ENCODE data around the gene SSR4.
"Not testable (repeated sequence)": the region's sequence is repeated elsewhere in the genome, so short reads cannot be mapped to it uniquely, and the experiment has no call there.

Gene SSR4

GRCh38 chrX:153803211-153804099 lies 9.0 kb downstream of the SSR4 start:
- no peak for DNase-seq (ENCODE audit: low read depth in 2 of 3, low spot score in 1 of 3)

- DNase-seq (ENCODE audit: low read depth in 2 of 3, low spot score in 1 of 3), result no peak
Measured at GRCh38 chrX:153804100-153804595, 9.7 kb downstream of the SSR4 start.

GRCh38 chrX:153804621-153805020 lies 10.2 kb downstream of the SSR4 start:
- DNase-seq (ENCODE audit: low read depth in 2 of 3, low spot score in 1 of 3), result no peak

- no peak for DNase-seq (ENCODE audit: low read depth in 2 of 3, low spot score in 1 of 3)
Measured at GRCh38 chrX:153805436-153805835, 11.0 kb downstream of the SSR4 start.

GRCh38 chrX:153806999-153807575 lies 12.6 kb downstream of the SSR4 start:
- DNase-seq (ENCODE audit: low read depth in 2 of 3, low spot score in 1 of 3), result no peak

DNA sequence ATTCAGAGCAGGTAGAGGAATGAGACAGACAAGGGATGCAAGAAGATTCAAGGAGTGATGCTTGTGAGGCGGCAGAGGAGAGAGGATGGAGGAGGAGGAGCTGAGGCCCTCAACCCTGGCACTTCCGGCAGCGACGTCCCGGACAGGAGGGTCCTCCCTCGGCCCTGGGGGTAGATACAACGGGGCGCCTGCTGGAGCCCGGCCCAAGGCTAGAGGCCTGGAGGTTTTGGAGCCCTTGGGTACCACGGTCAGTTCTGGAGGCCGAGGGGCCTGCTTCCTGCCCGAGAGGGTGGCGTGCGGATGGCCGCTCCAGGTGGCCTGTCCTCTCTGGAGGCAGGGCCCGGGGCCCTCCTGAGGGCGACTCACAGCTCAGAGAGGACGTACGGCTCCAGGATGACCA lies 13.5 kb downstream of the SSR4 start:
- no peak for DNase-seq (ENCODE audit: low read depth in 2 of 3, low spot score in 1 of 3)

- DNase-seq (ENCODE audit: low read depth in 2 of 3, low spot score in 1 of 3), result no peak
Measured at GRCh38 chrX:153812220-153812619, 17.8 kb downstream of the SSR4 start.

GRCh38 chrX:153813161-153813560 lies 18.7 kb downstream of the SSR4 start:
- no peak for DNase-seq (ENCODE audit: low read depth in 2 of 3, low spot score in 1 of 3)

- no peak for DNase-seq (ENCODE audit: low read depth in 2 of 3, low spot score in 1 of 3)
Measured at GRCh38 chrX:153814591-153815315, 20.3 kb downstream of the SSR4 start.

- DNase-seq (ENCODE audit: low read depth in 2 of 3, low spot score in 1 of 3), result peak in 1 of 3 donors; percentile 16
Measured at GRCh38 chrX:153816831-153817690, 22.6 kb downstream of the SSR4 start.

GRCh38 chrX:153818064-153818463 lies 23.6 kb downstream of the SSR4 start:
- not testable (repeated sequence) for DNase-seq (ENCODE audit: low read depth in 2 of 3, low spot score in 1 of 3)

DNA sequence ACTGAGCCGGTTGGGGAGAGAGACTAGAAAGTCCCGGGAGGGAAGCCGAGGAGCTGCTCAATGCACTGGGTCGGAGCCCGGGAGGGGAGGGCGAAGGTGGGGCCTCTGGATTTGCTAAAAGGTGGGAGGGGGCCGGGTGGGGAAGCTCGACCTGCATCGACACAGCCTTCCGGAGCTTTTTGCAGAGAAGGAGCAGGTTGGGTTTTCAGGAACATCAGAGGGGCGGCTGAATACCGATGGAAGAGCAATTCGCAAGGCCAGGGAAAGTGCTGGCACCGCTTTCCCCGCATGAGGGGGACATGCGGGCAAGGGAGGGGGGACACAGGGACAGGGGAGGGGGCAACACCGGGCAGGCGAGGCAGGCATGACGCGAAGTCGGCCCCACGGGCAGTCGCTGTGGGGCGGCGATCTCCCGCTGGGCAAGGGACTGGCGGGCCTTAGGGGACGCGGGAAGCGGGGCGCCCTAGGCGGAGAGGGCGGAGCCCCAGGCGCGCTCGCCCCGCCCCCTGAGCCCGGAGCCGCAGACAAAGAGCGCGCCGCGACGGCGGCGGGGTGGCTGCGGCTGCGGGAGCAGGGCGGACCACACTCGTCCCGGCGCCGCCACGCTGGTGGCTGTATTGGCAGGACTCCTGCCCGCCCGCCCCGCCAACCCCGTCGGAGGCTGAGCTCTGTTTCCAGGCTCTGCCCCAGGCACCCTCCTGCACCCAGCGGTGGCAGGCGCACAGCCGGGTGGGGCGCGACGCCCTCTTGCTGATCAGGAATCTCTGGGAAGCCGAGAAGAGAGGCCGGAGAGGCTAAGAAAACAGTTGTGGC lies 24.3 kb downstream of the SSR4 start:
- DNase-seq (ENCODE audit: low read depth in 2 of 3, low spot score in 1 of 3), result peak in 2 of 3 donors; percentile 25 to 43

- DNase-seq (ENCODE audit: low read depth in 2 of 3, low spot score in 1 of 3), result no peak
Measured at GRCh38 chrX:153819384-153820040, 25.0 kb downstream of the SSR4 start.

GRCh38 chrX:153820601-153821000 lies 26.1 kb downstream of the SSR4 start:
- DNase-seq (ENCODE audit: low read depth in 2 of 3, low spot score in 1 of 3), result no peak

GRCh38 chrX:153821066-153821465 lies 26.6 kb downstream of the SSR4 start:
- no peak for DNase-seq (ENCODE audit: low read depth in 2 of 3, low spot score in 1 of 3)

- DNase-seq (ENCODE audit: low read depth in 2 of 3, low spot score in 1 of 3), result no peak
Measured at GRCh38 chrX:153824348-153824747, 29.9 kb downstream of the SSR4 start.

DNA sequence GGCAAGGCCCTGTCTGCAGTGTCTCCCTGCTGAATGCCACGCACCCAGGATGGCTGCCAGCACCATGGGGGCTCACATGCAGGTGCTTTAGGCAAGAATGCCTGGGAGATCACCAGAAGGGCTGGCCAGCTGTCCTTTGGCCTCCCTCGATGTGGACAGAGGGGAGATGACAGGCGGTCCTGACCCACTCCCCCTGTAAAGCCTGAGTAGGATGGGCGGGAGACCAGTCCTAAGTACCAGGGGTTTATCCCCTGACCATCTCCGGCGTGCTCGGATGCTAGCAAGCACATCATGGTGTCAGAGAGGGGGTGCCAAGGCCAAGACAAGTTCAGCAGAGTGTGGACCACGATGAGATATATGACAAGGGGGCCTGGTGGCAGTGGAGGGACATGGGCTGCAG lies 30.6 kb downstream of the SSR4 start:
- no peak for DNase-seq (ENCODE audit: low read depth in 2 of 3, low spot score in 1 of 3)

GRCh38 chrX:153827016-153827415 lies 32.5 kb downstream of the SSR4 start:
- DNase-seq (ENCODE audit: low read depth in 2 of 3, low spot score in 1 of 3), result no peak

GRCh38 chrX:153827903-153828302 lies 33.4 kb downstream of the SSR4 start:
- DNase-seq (ENCODE audit: low read depth in 2 of 3, low spot score in 1 of 3), result no peak
